ENCODE data around the gene HSPB8.

GRCh38 chr12:119236372-119236771 lies 57.6 kb downstream of the HSPB8 start:
- TF ChIP-seq SMC3 (conservative IDR thresholded peaks at IDR 0.05; ENCODE audit: poor library complexity) (no peak), CTCF (IDR thresholded peaks at IDR 0.05; ENCODE audit: poor library complexity, severe bottlenecking) (no peak), REST (IDR thresholded peaks at IDR 0.05; ENCODE audit: borderline replicate concordance) (no peak), RAD21 (conservative IDR thresholded peaks at IDR 0.05) (no peak), EZH2 (IDR thresholded peaks at IDR 0.05; ENCODE audit: borderline replicate concordance, insufficient read depth, low read length, poor library complexity, severe bottlenecking) (no peak), POLR2AphosphoS5 (IDR thresholded peaks at IDR 0.05) (no peak), EP300 (conservative IDR thresholded peaks at IDR 0.05; ENCODE audit: poor library complexity, severe bottlenecking) (no peak)
